Liver (tissue), 9 donors: ENCODE data around the gene EOLA1. TPM values are rescaled to one million over a fixed set of nuclear protein-coding genes. Genes with fewer than 3 reads are reported as not detected.

Experiments used
- DNase-seq: peaks from one replicate; pipeline ENCODE4 v3.0.0-alpha.2; 2017; ENCODE audit warnings: low spot score
- H3K27ac ChIP-seq, 2 donors: one replicate each; pipeline ENCODE4 v1.7.0; 2013; ENCODE audit warnings: inconsistent platforms in 2 of 2, low read length in 2 of 2, control low read depth in 1 of 2, low read depth in 1 of 2, mild to moderate bottlenecking in 1 of 2
- H3K27me3 ChIP-seq, 4 donors: one replicate each; pipeline versions ENCODE4 v1.6.1 to v1.7.0; 2013; ENCODE audit warnings: low read length in 3 of 4, inconsistent platforms in 1 of 4, mild to moderate bottlenecking in 1 of 4, moderate library complexity in 1 of 4; ENCODE audit not compliant: control insufficient read depth in 4 of 4, insufficient read depth in 4 of 4
- H3K36me3 ChIP-seq, 4 donors: one replicate each; pipeline versions ENCODE4 v1.6.1 to v1.7.0; 2013; ENCODE audit warnings: low read length in 3 of 4, mild to moderate bottlenecking in 3 of 4, low read depth in 1 of 4, moderate library complexity in 1 of 4; ENCODE audit not compliant: control insufficient read depth in 4 of 4, insufficient read depth in 3 of 4
- H3K4me1 ChIP-seq, 4 donors: one replicate each; pipeline versions ENCODE4 v1.6.1 to v1.7.0; 2013; ENCODE audit warnings: low read length in 3 of 4, mild to moderate bottlenecking in 3 of 4, moderate library complexity in 1 of 4; ENCODE audit not compliant: control insufficient read depth in 4 of 4, insufficient read depth in 4 of 4
- H3K4me3 ChIP-seq, 3 donors: one replicate each; pipeline versions ENCODE4 v1.6.1 to v1.7.0; 2013; ENCODE audit warnings: low read length in 3 of 3, control low read depth in 1 of 3, low read depth in 1 of 3, mild to moderate bottlenecking in 1 of 3
- H3K9ac ChIP-seq, 2 donors: one replicate each; pipeline ENCODE4 v1.7.0; 2013; ENCODE audit warnings: low read length in 2 of 2, mild to moderate bottlenecking in 2 of 2, moderate library complexity in 2 of 2, control low read depth in 1 of 2, low read depth in 1 of 2
- H3K9me3 ChIP-seq, 4 donors: one replicate each; pipeline versions ENCODE4 v1.6.1 to v1.7.0; 2013; ENCODE audit warnings: low read length in 3 of 4; ENCODE audit not compliant: control insufficient read depth in 4 of 4
- ATF3 ChIP-seq: IDR thresholded peaks from 2 replicates; pipeline ENCODE4 v1.6.1; 2016; ENCODE audit warnings: antibody characterized with exemption
- CTCF ChIP-seq: fragments of 150-350 bp; IDR thresholded peaks from 2 replicates; pipeline ENCODE4 v1.5.1; 2017; ENCODE audit warnings: improper control_type of control experiment, low read depth, low read length; ENCODE audit not compliant: missing input control
- EGR1 ChIP-seq, 2 donors: IDR thresholded peaks; 2 replicates each; pipeline ENCODE4 v1.6.1; 2016 to 2018; ENCODE audit warnings: antibody characterized with exemption in 2 of 2, low read depth in 2 of 2
- FOXA1 ChIP-seq: IDR thresholded peaks from 2 replicates; pipeline ENCODE4 v1.6.1; 2016; ENCODE audit warnings: antibody characterized with exemption
- FOXA2 ChIP-seq: IDR thresholded peaks from 2 replicates; pipeline ENCODE4 v1.6.1; 2016; ENCODE audit warnings: antibody characterized with exemption
- GABPA ChIP-seq, 2 donors: IDR thresholded peaks in 1 of 2; conservative IDR thresholded peaks in 1 of 2; 2 replicates each; pipeline ENCODE4 v1.6.1; 2016; ENCODE audit warnings: antibody characterized with exemption in 2 of 2, mild to moderate bottlenecking in 1 of 2, moderate library complexity in 1 of 2
- HNF4A ChIP-seq, 2 donors: conservative IDR thresholded peaks; 2 replicates each; pipeline ENCODE4 v1.6.1; 2016; ENCODE audit warnings: antibody characterized with exemption in 2 of 2, mild to moderate bottlenecking in 2 of 2
- HNF4G ChIP-seq: IDR thresholded peaks from 2 replicates; pipeline ENCODE4 v1.6.1; 2016; ENCODE audit warnings: antibody characterized with exemption
- JUND ChIP-seq, 2 donors: IDR thresholded peaks; 2 replicates each; pipeline ENCODE4 v1.6.1; 2016; ENCODE audit warnings: antibody characterized with exemption in 2 of 2
- MAX ChIP-seq: IDR thresholded peaks from 2 replicates; pipeline ENCODE4 v1.6.1; 2016; ENCODE audit warnings: antibody characterized with exemption
- NR2F2 ChIP-seq: IDR thresholded peaks from 2 replicates; pipeline ENCODE4 v1.6.1; 2016; ENCODE audit warnings: antibody characterized with exemption
- RAD21 ChIP-seq, 2 donors: IDR thresholded peaks; 2 replicates each; pipeline ENCODE4 v1.6.1; 2016; ENCODE audit warnings: antibody characterized with exemption in 2 of 2, mild to moderate bottlenecking in 2 of 2
- REST ChIP-seq: IDR thresholded peaks from 2 replicates; pipeline ENCODE4 v1.6.1; 2016; ENCODE audit warnings: antibody characterized with exemption, mild to moderate bottlenecking
- RXRA ChIP-seq, 2 donors: IDR thresholded peaks; 2 replicates each; pipeline ENCODE4 v1.6.1; 2017 to 2018; ENCODE audit warnings: antibody characterized with exemption in 2 of 2, mild to moderate bottlenecking in 1 of 2
- SP1 ChIP-seq: IDR thresholded peaks from 2 replicates; pipeline ENCODE4 v1.6.1; 2018; ENCODE audit warnings: antibody characterized with exemption, mild to moderate bottlenecking
- TAF1 ChIP-seq: conservative IDR thresholded peaks from 2 replicates; pipeline ENCODE4 v1.6.1; 2016; ENCODE audit warnings: antibody characterized with exemption, mild to moderate bottlenecking
- YY1 ChIP-seq: IDR thresholded peaks from 2 replicates; pipeline ENCODE4 v1.6.1; 2016; ENCODE audit warnings: antibody characterized with exemption, mild to moderate bottlenecking
- WGBS: extraction: QIAGEN DNeasy Blood & Tissue Kit; methylation state at CpG from one replicate; pipeline ENCODE4 v1.1.7; 2013; 5-methylcytosine and 5-hydroxymethylcytosine counted together
- polyA plus RNA-seq, 2 donors: library from polyadenylated mRNA; stranded (reverse) in 1 of 2; unstranded in 1 of 2; fragments of 200-250 nt in 1 of 2; fragments of >200 nt in 1 of 2; fragmentation: Nextera tagmentation in 1 of 2; extraction: Ambion mirVana in 1 of 2; gene quantifications; one replicate each; pipeline versions ENCODE4 v1.2.1 to v1.2.3, GENCODE V29; 2013 to 2015
- total RNA-seq, 2 donors: library from RNA; depleted of rRNA; stranded (reverse); fragments of >200 nt; gene quantifications; one replicate each; pipeline ENCODE4 v1.2.3, GENCODE V29; 2014
- TF ChIP-seq, protein P1 (sequence below): IDR thresholded peaks from 2 replicates; pipeline ENCODE4 v1.6.1; 2016; ENCODE audit warnings: antibody characterized with exemption
- donor health status: healthy.
- donor health status: healthy.
- donor health status: healthy.
- donor health status: healthy.
- donor health status: healthy.

Gene EOLA1
- total and polyA plus RNA-seq, 4 donors: 7.5 to 17.2 (median 11.2) TPM

DNA sequence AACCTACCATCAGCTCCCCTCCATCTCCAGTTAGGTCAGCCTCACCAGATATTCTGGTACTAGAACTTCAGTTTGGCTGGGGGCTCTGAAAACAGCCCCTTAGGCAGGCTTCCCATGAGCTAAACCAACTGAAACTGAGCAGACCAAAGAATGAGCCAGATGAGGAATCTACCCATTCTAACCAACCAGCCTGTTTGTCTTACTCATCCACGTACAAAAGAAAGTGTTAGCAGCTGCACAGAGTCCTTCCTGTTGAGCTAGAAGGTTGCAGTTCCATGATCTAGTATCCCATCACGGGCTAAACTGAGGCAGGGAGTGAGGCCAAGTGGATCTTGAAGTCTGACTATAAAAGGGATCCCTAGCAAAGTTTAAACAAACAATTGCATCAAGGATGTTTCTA is 29.0 kb downstream of the EOLA1 start:
- TF ChIP-seq JUND (IDR thresholded peaks at IDR 0.05) (no peak), RXRA (IDR thresholded peaks at IDR 0.05) (no peak), CTCF (no peak), NR2F2 (no peak), RAD21 (IDR thresholded peaks at IDR 0.05) (no peak), YY1 (no peak), FOXA1 (no peak), FOXA2 (no peak), MAX (no peak), GABPA (IDR thresholded peaks at IDR 0.05 in 1 of 2, conservative IDR thresholded peaks at IDR 0.05 in 1 of 2) (no peak), EGR1 (IDR thresholded peaks at IDR 0.05; ENCODE audit: low read depth in 2 of 2) (no peak), REST (no peak), SP1 (no peak), HNF4G (no peak), ATF3 (no peak), TAF1 (no peak), HNF4A (conservative IDR thresholded peaks at IDR 0.05) (no peak)
- TF ChIP-seq, protein P1, sequence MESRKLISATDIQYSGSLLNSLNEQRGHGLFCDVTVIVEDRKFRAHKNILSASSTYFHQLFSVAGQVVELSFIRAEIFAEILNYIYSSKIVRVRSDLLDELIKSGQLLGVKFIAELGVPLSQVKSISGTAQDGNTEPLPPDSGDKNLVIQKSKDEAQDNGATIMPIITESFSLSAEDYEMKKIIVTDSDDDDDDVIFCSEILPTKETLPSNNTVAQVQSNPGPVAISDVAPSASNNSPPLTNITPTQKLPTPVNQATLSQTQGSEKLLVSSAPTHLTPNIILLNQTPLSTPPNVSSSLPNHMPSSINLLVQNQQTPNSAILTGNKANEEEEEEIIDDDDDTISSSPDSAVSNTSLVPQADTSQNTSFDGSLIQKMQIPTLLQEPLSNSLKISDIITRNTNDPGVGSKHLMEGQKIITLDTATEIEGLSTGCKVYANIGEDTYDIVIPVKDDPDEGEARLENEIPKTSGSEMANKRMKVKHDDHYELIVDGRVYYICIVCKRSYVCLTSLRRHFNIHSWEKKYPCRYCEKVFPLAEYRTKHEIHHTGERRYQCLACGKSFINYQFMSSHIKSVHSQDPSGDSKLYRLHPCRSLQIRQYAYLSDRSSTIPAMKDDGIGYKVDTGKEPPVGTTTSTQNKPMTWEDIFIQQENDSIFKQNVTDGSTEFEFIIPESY: no peak
- WGBS: 66% methylated on average over 2 of the region's 2 CpGs
- H3K9ac ChIP-seq: no peak overlapping the region
- H3K27ac ChIP-seq: no peak overlapping the region
- H3K4me3 ChIP-seq: no peak overlapping the region
- H3K27me3 ChIP-seq: no peaks in the 10 kb centered on the region
- no peak for DNase-seq
- no peaks in the 10 kb centered on the region for H3K36me3 ChIP-seq
- no peaks in the 10 kb centered on the region for H3K4me1 ChIP-seq
- H3K9me3 ChIP-seq: no peaks in the 10 kb centered on the region
